ENCODE data around the gene PPAT. TPM values are rescaled to one million over a fixed set of nuclear protein-coding genes. Genes with fewer than 3 reads are reported as not detected.

PPAT gene
- total RNA-seq, 1 donor from 2014 or later: 37.8 TPM

GRCh38 chr4:56409511-56410090 is 25.8 kb downstream of the PPAT start:
- peak overlapping the region; percentile 88 for H3K27ac Mint-ChIP-seq
- no peak for DNase-seq (ENCODE audit: extremely low spot score, unreplicated experiment)
- peaks cover 8% of the 10 kb centered on the region for H3K36me3 Mint-ChIP-seq
- H3K4me1 Mint-ChIP-seq (ENCODE audit: unreplicated experiment): peaks cover 26% of the 10 kb centered on the region
- H3K4me3 Mint-ChIP-seq: peak overlapping the region; percentile 8
- no peaks in the 10 kb centered on the region for H3K27me3 Mint-ChIP-seq
- no peaks in the 10 kb centered on the region for H3K9me3 Mint-ChIP-seq
- TF ChIP-seq CTCF (conservative IDR thresholded peaks at IDR 0.05): no peak

GRCh38 chr4:56408978-56409377 is 26.4 kb downstream of the PPAT start:
- H3K9me3 Mint-ChIP-seq: no peaks in the 10 kb centered on the region
- no peak overlapping the region for H3K4me3 Mint-ChIP-seq
- H3K27me3 Mint-ChIP-seq: no peaks in the 10 kb centered on the region
- DNase-seq (ENCODE audit: extremely low spot score, unreplicated experiment): no peak
- peak overlapping the region; percentile 29 for H3K27ac Mint-ChIP-seq
- peaks cover 26% of the 10 kb centered on the region for H3K4me1 Mint-ChIP-seq (ENCODE audit: unreplicated experiment)
- TF ChIP-seq CTCF (conservative IDR thresholded peaks at IDR 0.05): no peak
- peaks cover 8% of the 10 kb centered on the region for H3K36me3 Mint-ChIP-seq

GRCh38 chr4:56406151-56406550 is 29.3 kb downstream of the PPAT start:
- TF ChIP-seq CTCF (conservative IDR thresholded peaks at IDR 0.05): no peak
- Mint-ChIP-seq H3K9me3 (no peaks in the 10 kb centered on the region), H3K4me1 (ENCODE audit: unreplicated experiment) (peaks cover 16% of the 10 kb centered on the region), H3K27me3 (no peaks in the 10 kb centered on the region), H3K27ac (no peak overlapping the region), H3K4me3 (no peak overlapping the region), H3K36me3 (peaks cover 12% of the 10 kb centered on the region)
- no peak for DNase-seq (ENCODE audit: extremely low spot score, unreplicated experiment)

GRCh38 chr4:56405016-56405415 is 30.4 kb downstream of the PPAT start:
- Mint-ChIP-seq H3K36me3 (peaks cover 12% of the 10 kb centered on the region), H3K27me3 (no peaks in the 10 kb centered on the region), H3K4me1 (ENCODE audit: unreplicated experiment) (peaks cover 11% of the 10 kb centered on the region), H3K9me3 (no peaks in the 10 kb centered on the region), H3K4me3 (no peak overlapping the region), H3K27ac (no peak overlapping the region)
- no peak for DNase-seq (ENCODE audit: extremely low spot score, unreplicated experiment)
- TF ChIP-seq CTCF (conservative IDR thresholded peaks at IDR 0.05): no peak

- Mint-ChIP-seq H3K27me3 (no peaks in the 10 kb centered on the region), H3K36me3 (peaks cover 4% of the 10 kb centered on the region), H3K4me1 (ENCODE audit: unreplicated experiment) (no peaks in the 10 kb centered on the region), H3K27ac (no peak overlapping the region), H3K4me3 (no peak overlapping the region), H3K9me3 (no peaks in the 10 kb centered on the region)
- TF ChIP-seq CTCF (conservative IDR thresholded peaks at IDR 0.05): no peak
- no peak for DNase-seq (ENCODE audit: extremely low spot score, unreplicated experiment)
Measured at GRCh38 chr4:56400560-56400959, 34.9 kb downstream of the PPAT start.

- Mint-ChIP-seq H3K4me3 (no peak overlapping the region), H3K4me1 (ENCODE audit: unreplicated experiment) (peaks cover 22% of the 10 kb centered on the region), H3K9me3 (no peaks in the 10 kb centered on the region), H3K27ac (no peak overlapping the region), H3K27me3 (no peaks in the 10 kb centered on the region), H3K36me3 (no peaks in the 10 kb centered on the region)
- DNase-seq (ENCODE audit: extremely low spot score, unreplicated experiment): no peak
- no peak for TF ChIP-seq CTCF (conservative IDR thresholded peaks at IDR 0.05)
Measured at GRCh38 chr4:56391270-56391669, 44.1 kb downstream of the PPAT start.

All from type B pancreatic cell (in vitro differentiated cells).